Mesenteric fat pad (tissue), 1 donor: ENCODE data around the gene FRMD6. TPM values are rescaled to one million over a fixed set of nuclear protein-coding genes. Genes with fewer than 3 reads are reported as not detected.
"Not testable (repeated sequence)": the region's sequence is repeated elsewhere in the genome, so short reads cannot be mapped to it uniquely, and the experiment has no call there.

Experiments used
- DNase-seq: peaks from one replicate; pipeline ENCODE4 v3.0.0-alpha.2; 2020; ENCODE audit warnings: low spot score
- total RNA-seq: library from RNA; stranded (reverse); fragmentation: NEBNext Ultra II Directional; extraction: Animal tissue kit (Norgen Biotek cat#: 25700); gene quantifications from one replicate; pipeline ENCODE4 v1.2.1, GENCODE V29; 2021
- donor health status: DM: yes; HTN: yes; CAD: no.

The FRMD6 gene
- total RNA-seq, 1 donor from 2014 or later: 19.0 TPM

- DNase-seq: not testable (repeated sequence)
These were observed 117.6 kb downstream of the FRMD6 start for GRCh38 chr14:51769261-51769660.

- no peak for DNase-seq
These were observed 122.5 kb downstream of the FRMD6 start for GRCh38 chr14:51774209-51774608.

- no peak for DNase-seq
These were observed 124.6 kb downstream of the FRMD6 start for GRCh38 chr14:51776102-51776894.

GRCh38 chr14:51780006-51780692, 128.4 kb downstream of the FRMD6 start:
- DNase-seq: no peak

Other genes starting within 250 kb of the FRMD6 start
- 135 TPM for gene GNG2, start 208.7 kb downstream of the FRMD6 start, total RNA-seq